Neural progenitor cell (in vitro differentiated cells): Measurements from ENCODE around the gene CCR7. TPM values are rescaled to one million over a fixed set of nuclear protein-coding genes. Genes with fewer than 3 reads are reported as not detected.

Source experiments
- DNase-seq: peaks from one replicate; pipeline ENCODE4 v3.0.0-alpha.2; 2016; ENCODE audit warnings: low spot score
- H2AFZ ChIP-seq: fragments of 200-600 bp; sonication (generic); replicated peaks from 2 replicates; pipeline ENCODE4 v1.6.1; 2016; ENCODE audit warnings: antibody characterized with exemption
- H3F3A ChIP-seq: fragments of 200-600 bp; sonication (generic); 2 replicates; pipeline ENCODE4 v1.6.1; 2016; ENCODE audit warnings: antibody characterized with exemption, low read depth
- H3K27ac ChIP-seq: fragments of 200-600 bp; sonication (generic); 2 replicates; pipeline ENCODE4 v1.5.1; 2016; ENCODE audit warnings: mild to moderate bottlenecking
- H3K27me3 ChIP-seq: fragments of 200-600 bp; sonication (generic); 2 replicates; pipeline ENCODE4 v1.6.1; 2016; ENCODE audit warnings: mild to moderate bottlenecking, moderate library complexity
- H3K36me3 ChIP-seq: fragments of 200-600 bp; sonication (generic); 2 replicates; pipeline ENCODE4 v1.5.1; 2016
- H3K4me1 ChIP-seq: fragments of 200-600 bp; sonication (generic); 2 replicates; pipeline ENCODE4 v1.6.1; 2016; ENCODE audit warnings: mixed run types
- H3K4me2 ChIP-seq: fragments of 200-600 bp; sonication (generic); 2 replicates; pipeline ENCODE4 v1.6.1; 2016
- H3K4me3 ChIP-seq: fragments of 200-600 bp; sonication (generic); 2 replicates; pipeline ENCODE4 v1.5.1; 2016
- H3K79me2 ChIP-seq: fragments of 200-600 bp; sonication (generic); 2 replicates; pipeline ENCODE4 v1.6.1; 2016; ENCODE audit warnings: low read depth
- H3K9ac ChIP-seq: fragments of 200-600 bp; sonication (generic); 2 replicates; pipeline ENCODE4 v1.6.1; 2016
- H3K9me3 ChIP-seq: fragments of 200-600 bp; sonication (generic); 2 replicates; pipeline ENCODE4 v1.5.1; 2016; ENCODE audit warnings: low read depth
- H4K20me1 ChIP-seq: fragments of 200-600 bp; sonication (generic); 2 replicates; pipeline ENCODE4 v1.6.1; 2016; ENCODE audit warnings: low read depth
- H3K27ac Mint-ChIP-seq: 3 replicates; pipeline ENCODE4 v1.8.0; 2021; ENCODE audit warnings: mixed read lengths
- H3K27me3 Mint-ChIP-seq: 2 replicates; pipeline ENCODE4 v1.8.0; 2022; ENCODE audit warnings: low read depth, mild to moderate bottlenecking, inconsistent platforms, moderate library complexity, mixed read lengths; ENCODE audit not compliant: insufficient read depth
- H3K36me3 Mint-ChIP-seq: 3 replicates; pipeline ENCODE4 v1.8.0; 2021; ENCODE audit warnings: mixed read lengths
- H3K4me1 Mint-ChIP-seq: 3 replicates; pipeline ENCODE4 v1.8.0; 2021; ENCODE audit warnings: mixed read lengths
- H3K4me3 Mint-ChIP-seq: 3 replicates; pipeline ENCODE4 v1.8.0; 2021; ENCODE audit warnings: mild to moderate bottlenecking, moderate library complexity, mixed read lengths
- H3K9me3 Mint-ChIP-seq: 3 replicates; pipeline ENCODE4 v1.8.0; 2020; ENCODE audit warnings: mixed read lengths
- CTCF ChIP-seq: fragments of 200-600 bp; sonication (generic); IDR thresholded peaks from 2 replicates; pipeline ENCODE4 v1.5.1; 2017; ENCODE audit warnings: antibody characterized with exemption, mild to moderate bottlenecking
- EZH2 ChIP-seq: fragments of 200-600 bp; sonication (generic); IDR thresholded peaks from 2 replicates; pipeline ENCODE4 v1.6.1; 2017; ENCODE audit warnings: antibody characterized with exemption, mild to moderate bottlenecking, moderate library complexity
- EZH2phosphoT487 ChIP-seq: fragments of 200-600 bp; sonication (generic); IDR thresholded peaks from 2 replicates; pipeline ENCODE4 v1.6.1; 2017; ENCODE audit warnings: antibody characterized with exemption
- total RNA-seq: library from RNA; depleted of rRNA; stranded (reverse); fragments of >200 nt; gene quantifications from 2 replicates; pipeline ENCODE4 v1.2.3, GENCODE V29; 2015; ENCODE audit warnings: low replicate concordance

CCR7 gene
- total RNA-seq, 1 donor from 2014 or later: not detected

- no peaks in the 10 kb centered on the region for H3K36me3 Mint-ChIP-seq
- H3K4me3 Mint-ChIP-seq: no peak overlapping the region
- no peaks in the 10 kb centered on the region for H3K27me3 Mint-ChIP-seq
- Histone ChIP-seq H3K4me2 (no peak overlapping the region), H3K9me3 (no peaks in the 10 kb centered on the region), H3K4me3 (no peak overlapping the region), H3K27me3 (no peaks in the 10 kb centered on the region), H3K4me1 (no peaks in the 10 kb centered on the region), H3K9ac (no peak overlapping the region), H3K27ac (no peak overlapping the region), H3F3A (no peaks in the 10 kb centered on the region), H4K20me1 (no peaks in the 10 kb centered on the region), H3K79me2 (no peaks in the 10 kb centered on the region), H3K36me3 (no peaks in the 10 kb centered on the region), H2AFZ (no peak overlapping the region)
- H3K4me1 Mint-ChIP-seq: no peaks in the 10 kb centered on the region
- no peak for TF ChIP-seq EZH2phosphoT487
- no peaks in the 10 kb centered on the region for H3K9me3 Mint-ChIP-seq
- no peak for DNase-seq
- no peak overlapping the region for H3K27ac Mint-ChIP-seq
Observed at GRCh38 chr17:40598301-40598618, 33.0 kb upstream of the CCR7 start.

DNA sequence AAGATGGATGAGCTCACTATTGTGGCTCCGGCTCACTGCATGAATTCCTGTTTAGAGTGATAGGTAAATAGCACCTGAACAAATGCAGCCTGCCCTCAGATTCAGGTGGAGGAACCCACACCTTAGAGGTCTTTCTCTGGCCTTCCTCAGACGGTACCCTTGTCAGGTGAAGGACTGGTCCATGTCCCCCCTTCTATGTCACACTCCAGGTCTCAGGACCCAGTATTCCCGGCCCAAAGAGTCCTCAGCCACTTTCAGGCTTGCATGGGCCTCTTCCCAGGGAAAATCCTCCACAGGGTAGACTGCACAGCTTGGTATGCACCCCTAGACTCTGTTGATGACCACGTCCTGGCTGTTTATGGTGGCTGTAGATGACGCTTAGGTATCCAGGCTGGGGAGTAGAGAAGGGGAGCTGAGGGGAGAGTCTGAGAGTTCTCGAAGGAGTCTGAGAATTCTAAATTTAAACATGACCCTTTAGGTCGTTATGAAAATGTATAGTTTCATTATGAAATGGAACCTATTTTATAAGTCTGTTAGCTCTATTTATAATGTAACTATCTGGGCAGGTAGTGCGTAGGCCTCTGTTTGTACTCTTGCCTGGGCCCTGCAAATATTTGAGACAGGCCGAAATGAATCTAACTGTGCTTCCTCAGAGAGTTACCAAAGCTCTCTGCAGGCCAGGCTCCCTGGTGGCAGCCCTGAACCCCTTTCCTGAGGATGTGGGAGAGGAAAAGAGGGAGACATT, 32.5 kb upstream of the CCR7 start:
- Mint-ChIP-seq H3K4me1 (no peaks in the 10 kb centered on the region), H3K27ac (no peak overlapping the region), H3K9me3 (no peaks in the 10 kb centered on the region), H3K27me3 (no peaks in the 10 kb centered on the region), H3K4me3 (no peak overlapping the region), H3K36me3 (no peaks in the 10 kb centered on the region)
- H3K4me3 ChIP-seq: no peak overlapping the region
- H3K36me3 ChIP-seq: no peaks in the 10 kb centered on the region
- H3K9ac ChIP-seq: no peak overlapping the region
- no peak for DNase-seq
- no peaks in the 10 kb centered on the region for H3K9me3 ChIP-seq
- no peaks in the 10 kb centered on the region for H3K27me3 ChIP-seq
- no peak overlapping the region for H2AFZ ChIP-seq
- H3K27ac ChIP-seq: no peak overlapping the region
- no peak overlapping the region for H3K4me2 ChIP-seq
- H4K20me1 ChIP-seq: no peaks in the 10 kb centered on the region
- no peaks in the 10 kb centered on the region for H3F3A ChIP-seq
- H3K79me2 ChIP-seq: no peaks in the 10 kb centered on the region
- no peak for TF ChIP-seq CTCF
- no peak for TF ChIP-seq EZH2
- TF ChIP-seq EZH2phosphoT487: no peak
- no peaks in the 10 kb centered on the region for H3K4me1 ChIP-seq

DNA sequence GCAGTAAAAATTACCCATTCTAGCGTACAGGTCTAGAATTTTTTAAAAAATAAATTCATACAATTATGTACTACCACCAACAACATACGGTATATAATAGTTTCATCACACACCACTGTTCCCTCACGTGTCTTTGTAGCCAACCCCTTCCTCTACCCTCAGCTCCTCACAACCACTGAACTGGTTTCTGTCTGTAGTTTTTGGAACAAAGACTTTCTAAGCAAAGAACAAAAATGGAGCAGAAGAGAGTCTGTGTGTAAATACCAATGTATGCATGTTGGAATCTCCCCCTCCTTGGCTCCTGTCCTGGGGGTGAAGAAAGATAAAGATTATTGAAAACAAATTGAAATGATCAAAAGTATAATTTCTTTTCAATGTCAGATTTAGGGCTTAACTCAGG, 31.9 kb upstream of the CCR7 start:
- H3K27me3 Mint-ChIP-seq: no peaks in the 10 kb centered on the region
- no peak overlapping the region for H3K4me3 Mint-ChIP-seq
- Histone ChIP-seq H2AFZ (no peak overlapping the region), H3K4me1 (no peaks in the 10 kb centered on the region), H3F3A (no peaks in the 10 kb centered on the region), H3K27me3 (no peaks in the 10 kb centered on the region), H3K79me2 (no peaks in the 10 kb centered on the region), H4K20me1 (no peaks in the 10 kb centered on the region), H3K36me3 (no peaks in the 10 kb centered on the region), H3K9me3 (no peaks in the 10 kb centered on the region), H3K9ac (no peak overlapping the region), H3K4me3 (no peak overlapping the region), H3K4me2 (no peak overlapping the region), H3K27ac (no peak overlapping the region)
- no peaks in the 10 kb centered on the region for H3K9me3 Mint-ChIP-seq
- DNase-seq: no peak
- H3K36me3 Mint-ChIP-seq: no peaks in the 10 kb centered on the region
- H3K27ac Mint-ChIP-seq: no peak overlapping the region
- no peaks in the 10 kb centered on the region for H3K4me1 Mint-ChIP-seq
- no peak for TF ChIP-seq EZH2
- TF ChIP-seq CTCF: no peak
- no peak for TF ChIP-seq EZH2phosphoT487

- Histone ChIP-seq H3K4me3 (no peak overlapping the region), H3K27me3 (no peaks in the 10 kb centered on the region), H3K27ac (no peak overlapping the region), H3K9ac (no peak overlapping the region), H3K4me1 (no peaks in the 10 kb centered on the region), H2AFZ (no peak overlapping the region), H3K79me2 (no peaks in the 10 kb centered on the region), H4K20me1 (no peaks in the 10 kb centered on the region), H3F3A (no peaks in the 10 kb centered on the region), H3K9me3 (no peaks in the 10 kb centered on the region), H3K36me3 (no peaks in the 10 kb centered on the region), H3K4me2 (no peak overlapping the region)
- Mint-ChIP-seq H3K9me3 (no peaks in the 10 kb centered on the region), H3K27me3 (no peaks in the 10 kb centered on the region), H3K4me3 (no peak overlapping the region), H3K4me1 (no peaks in the 10 kb centered on the region), H3K27ac (no peak overlapping the region), H3K36me3 (no peaks in the 10 kb centered on the region)
- DNase-seq: no peak
- no peak for TF ChIP-seq CTCF
- TF ChIP-seq EZH2: no peak
- TF ChIP-seq EZH2phosphoT487: no peak
Observed at GRCh38 chr17:40596261-40596919, 31.1 kb upstream of the CCR7 start.
